ENCODE results near the gene SP100. TPM values are rescaled to one million over a fixed set of nuclear protein-coding genes. Genes with fewer than 3 reads are reported as not detected.

The SP100 gene
- total and polyA plus RNA-seq, 7 donors: 50.4 to 141 (median 91.2) TPM

- Histone ChIP-seq H3K4me1 (no peaks in the 10 kb centered on the region), H3K9me3 (no peaks in the 10 kb centered on the region), H3K4me3 (no peak overlapping the region), H3K36me3 (peaks cover 0 to 74% (median 17%) of the 10 kb centered on the region in 4 donors), H3K27ac (no peak overlapping the region), H3K27me3 (no peaks in the 10 kb centered on the region)
- 85 to 93% methylated on average over 1 of the region's 1 CpG for WGBS, 2 donors
- DNase-seq: no peak
- TF ChIP-seq CTCF (IDR thresholded peaks at IDR 0.05) (no peak), POLR2AphosphoS5 (IDR thresholded peaks at IDR 0.05) (no peak)
- intact Hi-C loops (cut with DNase I): no loop called here
These were observed 79.0 kb downstream of the SP100 start for GRCh38 chr2:230494980-230495379.

- no peaks in the 10 kb centered on the region for H3K27me3 ChIP-seq
- DNase-seq: no peak
- H3K36me3 ChIP-seq: peaks cover 0 to 77% (median 17%) of the 10 kb centered on the region in 4 donors
- H3K4me3 ChIP-seq: no peak overlapping the region
- TF ChIP-seq CTCF (IDR thresholded peaks at IDR 0.05) (no peak), POLR2A (IDR thresholded peaks at IDR 0.05) (no peak), EP300 (IDR thresholded peaks at IDR 0.05) (no peak), POLR2AphosphoS5 (IDR thresholded peaks at IDR 0.05) (no peak)
- no peaks in the 10 kb centered on the region for H3K9me3 ChIP-seq
- H3K4me1 ChIP-seq: no peaks in the 10 kb centered on the region
- 55 to 81% methylated on average over 3 of the region's 3 CpGs for WGBS, 2 donors
- intact Hi-C loops (cut with DNase I): no loop called here
- H3K27ac ChIP-seq: no peak overlapping the region
These were observed 80.9 kb downstream of the SP100 start for GRCh38 chr2:230496891-230497290.

- WGBS, 2 donors: 53 to 81% methylated on average over 5 of the region's 5 CpGs
- H3K4me3 ChIP-seq: no peak overlapping the region
- TF ChIP-seq CTCF (IDR thresholded peaks at IDR 0.05): no peak
- TF ChIP-seq EP300 (IDR thresholded peaks at IDR 0.05): no peak
- TF ChIP-seq POLR2AphosphoS5 (IDR thresholded peaks at IDR 0.05): no peak
- TF ChIP-seq POLR2A (IDR thresholded peaks at IDR 0.05): no peak
- no peak overlapping the region for H3K27ac ChIP-seq
- DNase-seq: no peak
- H3K9me3 ChIP-seq: no peaks in the 10 kb centered on the region
- no peaks in the 10 kb centered on the region for H3K4me1 ChIP-seq
- H3K36me3 ChIP-seq: peaks cover 0 to 84% (median 19%) of the 10 kb centered on the region in 4 donors
- intact Hi-C loops (cut with DNase I): no loop called here
- no peaks in the 10 kb centered on the region for H3K27me3 ChIP-seq
These were observed 82.6 kb downstream of the SP100 start for GRCh38 chr2:230498506-230499107.

- intact Hi-C loops (cut with DNase I): no loop called here
- H3K36me3 ChIP-seq: peaks cover 0 to 89% (median 12%) of the 10 kb centered on the region in 4 donors
- DNase-seq: no peak
- H3K27ac ChIP-seq: no peak overlapping the region
- no peaks in the 10 kb centered on the region for H3K9me3 ChIP-seq
- no peaks in the 10 kb centered on the region for H3K27me3 ChIP-seq
- 91 to 98% methylated on average over 7 of the region's 7 CpGs for WGBS, 2 donors
- H3K4me3 ChIP-seq: no peak overlapping the region
- H3K4me1 ChIP-seq: no peaks in the 10 kb centered on the region
- TF ChIP-seq POLR2AphosphoS5 (IDR thresholded peaks at IDR 0.05): no peak
- no peak for TF ChIP-seq POLR2A (IDR thresholded peaks at IDR 0.05)
- no peak for TF ChIP-seq EP300 (IDR thresholded peaks at IDR 0.05)
- TF ChIP-seq CTCF (IDR thresholded peaks at IDR 0.05): no peak
These were observed 86.6 kb downstream of the SP100 start for GRCh38 chr2:230502593-230502992.

GRCh38 chr2:230503798-230504197 lies 87.8 kb downstream of the SP100 start:
- no peaks in the 10 kb centered on the region for H3K4me1 ChIP-seq
- H3K36me3 ChIP-seq: peaks cover 0 to 89% (median 13%) of the 10 kb centered on the region in 4 donors
- no peaks in the 10 kb centered on the region for H3K9me3 ChIP-seq
- H3K27ac ChIP-seq: no peak overlapping the region
- no peak overlapping the region for H3K4me3 ChIP-seq
- H3K27me3 ChIP-seq: no peaks in the 10 kb centered on the region
- no peak for TF ChIP-seq POLR2AphosphoS5 (IDR thresholded peaks at IDR 0.05)
- no peak for TF ChIP-seq EP300 (IDR thresholded peaks at IDR 0.05)
- TF ChIP-seq CTCF (IDR thresholded peaks at IDR 0.05): no peak
- no peak for TF ChIP-seq POLR2A (IDR thresholded peaks at IDR 0.05)
- DNase-seq: no peak
- intact Hi-C loops (cut with DNase I): no loop called here

Measured in sigmoid colon (tissue), 7 donors.